Calu3 (cell line): ENCODE measurements around the gene ARHGEF10L. TPM values are rescaled to one million over a fixed set of nuclear protein-coding genes. Genes with fewer than 3 reads are reported as not detected.
A peak's percentile ranks its signal among the peaks of the same experiment; 100 is the strongest.

ENCODE experiments used
- BruUV-seq: library from RNA; stranded (reverse); fragments of 400-500 nt; replicated peaks from 2 replicates; lab custom pipeline; 2021; lab: Mats Ljungman, UMichigan
- CTCF ChIA-PET: fragments of 300-600 bp; sonication (Branson Sonifier 250); formaldehyde crosslinking; loops from one replicate; lab custom pipeline; 2022; ENCODE audit warnings: antibody characterized with exemption; lab: Charles Lee
- DNase-seq: peaks from one replicate; pipeline ENCODE4 v3.0.0; 2022
- H3K27ac Mint-ChIP-seq: one replicate; pipeline ENCODE4 v1.8.0; 2022; ENCODE audit warnings: mixed read lengths; ENCODE audit not compliant: unreplicated experiment
- H3K27me3 Mint-ChIP-seq: one replicate; pipeline ENCODE4 v1.8.0; 2022; ENCODE audit warnings: mixed read lengths; ENCODE audit not compliant: unreplicated experiment
- H3K36me3 Mint-ChIP-seq: one replicate; pipeline ENCODE4 v1.8.0; 2022; ENCODE audit warnings: mild to moderate bottlenecking, moderate library complexity, mixed read lengths; ENCODE audit not compliant: insufficient read depth, unreplicated experiment
- H3K4me1 Mint-ChIP-seq: one replicate; pipeline ENCODE4 v1.8.0; 2022; ENCODE audit warnings: mild to moderate bottlenecking, low read depth, mixed read lengths; ENCODE audit not compliant: unreplicated experiment
- H3K4me3 Mint-ChIP-seq: one replicate; pipeline ENCODE4 v1.8.0; 2022; ENCODE audit warnings: mild to moderate bottlenecking, low read depth, moderate library complexity, mixed read lengths; ENCODE audit not compliant: unreplicated experiment
- H3K9me3 Mint-ChIP-seq: one replicate; pipeline ENCODE4 v1.8.0; 2022; ENCODE audit warnings: low read depth, mixed read lengths; ENCODE audit not compliant: unreplicated experiment
- intact Hi-C: fragments of 100-400 bp; cut with micrococcal nuclease; formaldehyde crosslinking; loops from one replicate; pipeline ENCODE4 v1.10.0; 2022; ENCODE audit not compliant: unreplicated experiment
- total RNA-seq: library from RNA; stranded (reverse); gene quantifications from 2 replicates; pipeline ENCODE4 v1.2.3, GENCODE V29; 2022
- TF ChIP-seq, protein P1 (sequence below): fragments of 200-600 bp; IDR thresholded peaks from one replicate; pipeline ENCODE4 v1.8.0; 2022; ENCODE audit warnings: antibody characterized with exemption; ENCODE audit not compliant: unreplicated experiment

The ARHGEF10L gene
- total RNA-seq, 1 experiment from 2014 or later, result 20.1 TPM

DNA sequence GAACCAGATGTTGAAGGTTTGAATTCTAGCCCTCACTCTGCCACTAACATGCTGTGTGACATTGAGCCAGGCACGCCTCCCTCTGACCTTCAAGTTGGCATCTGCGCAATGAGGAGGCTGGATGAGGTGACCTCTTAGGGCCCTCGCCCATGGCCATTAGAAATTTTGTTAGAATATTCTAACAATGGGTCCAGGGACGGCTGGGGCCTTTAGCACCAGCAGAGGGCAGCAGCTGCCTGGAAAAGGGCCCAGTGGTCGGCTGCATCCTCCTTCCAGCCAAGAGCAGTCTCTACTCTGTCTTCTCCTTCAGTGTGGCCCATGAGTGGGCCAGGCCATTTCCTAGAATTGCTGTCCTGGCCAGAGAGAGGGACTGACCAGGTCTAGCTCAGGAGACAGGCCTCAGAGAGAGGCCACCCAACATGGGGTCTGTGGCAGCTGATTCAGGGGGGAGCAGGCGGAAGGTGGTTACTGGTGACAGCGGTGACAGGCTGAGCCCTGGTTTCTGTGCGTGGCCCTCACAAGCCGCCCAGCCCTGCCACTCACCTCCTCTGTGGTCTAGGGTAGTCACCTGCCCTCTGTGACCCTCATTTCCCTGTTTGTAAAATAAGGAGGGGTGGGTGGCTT is 114.3 kb downstream of the ARHGEF10L start:
- no peaks in the 10 kb centered on the region for H3K9me3 Mint-ChIP-seq
- H3K36me3 Mint-ChIP-seq, result no peaks in the 10 kb centered on the region
- no peaks in the 10 kb centered on the region for H3K27me3 Mint-ChIP-seq
- no peak overlapping the region for H3K4me3 Mint-ChIP-seq
- CTCF ChIA-PET, result no interaction called here
- DNase-seq, result peak; percentile 44
- TF ChIP-seq, protein P1, sequence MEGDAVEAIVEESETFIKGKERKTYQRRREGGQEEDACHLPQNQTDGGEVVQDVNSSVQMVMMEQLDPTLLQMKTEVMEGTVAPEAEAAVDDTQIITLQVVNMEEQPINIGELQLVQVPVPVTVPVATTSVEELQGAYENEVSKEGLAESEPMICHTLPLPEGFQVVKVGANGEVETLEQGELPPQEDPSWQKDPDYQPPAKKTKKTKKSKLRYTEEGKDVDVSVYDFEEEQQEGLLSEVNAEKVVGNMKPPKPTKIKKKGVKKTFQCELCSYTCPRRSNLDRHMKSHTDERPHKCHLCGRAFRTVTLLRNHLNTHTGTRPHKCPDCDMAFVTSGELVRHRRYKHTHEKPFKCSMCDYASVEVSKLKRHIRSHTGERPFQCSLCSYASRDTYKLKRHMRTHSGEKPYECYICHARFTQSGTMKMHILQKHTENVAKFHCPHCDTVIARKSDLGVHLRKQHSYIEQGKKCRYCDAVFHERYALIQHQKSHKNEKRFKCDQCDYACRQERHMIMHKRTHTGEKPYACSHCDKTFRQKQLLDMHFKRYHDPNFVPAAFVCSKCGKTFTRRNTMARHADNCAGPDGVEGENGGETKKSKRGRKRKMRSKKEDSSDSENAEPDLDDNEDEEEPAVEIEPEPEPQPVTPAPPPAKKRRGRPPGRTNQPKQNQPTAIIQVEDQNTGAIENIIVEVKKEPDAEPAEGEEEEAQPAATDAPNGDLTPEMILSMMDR, result peak; percentile 47
- no peak overlapping the region for H3K27ac Mint-ChIP-seq
- H3K4me1 Mint-ChIP-seq, result no peaks in the 10 kb centered on the region
- no TSS peak for BruUV-seq
- intact Hi-C loops, result no loop called here

DNA sequence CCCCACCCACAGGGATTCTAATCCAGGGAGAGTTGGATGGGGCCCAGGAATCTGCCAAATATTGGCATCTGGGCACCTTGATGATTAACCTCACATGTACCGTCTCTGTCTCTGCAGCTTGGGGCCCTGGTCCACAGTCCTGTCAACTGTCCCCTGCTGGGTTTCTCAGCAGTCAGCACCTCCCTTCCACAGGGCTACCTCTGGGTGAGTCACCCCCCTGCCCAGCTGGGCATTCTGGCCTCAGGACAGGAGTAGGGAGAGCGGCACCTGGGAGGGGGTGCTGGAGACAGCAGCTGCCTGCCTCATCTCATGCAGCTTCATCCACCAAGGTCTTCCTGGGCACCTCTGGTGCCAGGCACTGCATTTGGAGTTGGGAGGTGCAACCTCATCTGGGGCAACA is 115.0 kb downstream of the ARHGEF10L start:
- Mint-ChIP-seq H3K27ac (no peak overlapping the region), H3K9me3 (no peaks in the 10 kb centered on the region), H3K36me3 (no peaks in the 10 kb centered on the region), H3K4me3 (no peak overlapping the region), H3K4me1 (no peaks in the 10 kb centered on the region), H3K27me3 (no peaks in the 10 kb centered on the region)
- intact Hi-C loops, result no loop called here
- CTCF ChIA-PET, result no interaction called here
- no TSS peak for BruUV-seq
- no peak for DNase-seq
- TF ChIP-seq, protein P1, result no peak

DNA sequence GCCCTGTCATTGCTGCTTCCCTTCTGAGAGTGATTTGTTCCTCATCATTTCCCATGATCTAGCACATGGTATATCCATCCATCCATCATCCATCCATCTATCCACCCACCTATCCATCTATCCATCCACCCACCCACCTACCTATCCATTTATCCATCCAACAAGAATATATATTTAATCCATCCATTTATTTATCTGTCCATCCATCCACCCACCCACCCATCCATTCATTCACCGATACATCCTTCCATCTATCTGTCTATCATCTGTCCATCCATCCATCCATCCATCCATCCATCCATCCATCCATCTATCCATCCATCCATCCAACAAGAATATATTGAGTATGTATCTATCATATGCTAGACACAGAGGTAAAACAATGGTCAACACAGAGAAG is 115.7 kb downstream of the ARHGEF10L start:
- Mint-ChIP-seq H3K9me3 (no peaks in the 10 kb centered on the region), H3K4me3 (no peak overlapping the region), H3K27me3 (no peaks in the 10 kb centered on the region), H3K36me3 (no peaks in the 10 kb centered on the region), H3K27ac (no peak overlapping the region), H3K4me1 (no peaks in the 10 kb centered on the region)
- BruUV-seq, result no TSS peak
- CTCF ChIA-PET, result no interaction called here
- TF ChIP-seq, protein P1, result no peak
- DNase-seq, result no peak
- intact Hi-C loops, result no loop called here

DNA sequence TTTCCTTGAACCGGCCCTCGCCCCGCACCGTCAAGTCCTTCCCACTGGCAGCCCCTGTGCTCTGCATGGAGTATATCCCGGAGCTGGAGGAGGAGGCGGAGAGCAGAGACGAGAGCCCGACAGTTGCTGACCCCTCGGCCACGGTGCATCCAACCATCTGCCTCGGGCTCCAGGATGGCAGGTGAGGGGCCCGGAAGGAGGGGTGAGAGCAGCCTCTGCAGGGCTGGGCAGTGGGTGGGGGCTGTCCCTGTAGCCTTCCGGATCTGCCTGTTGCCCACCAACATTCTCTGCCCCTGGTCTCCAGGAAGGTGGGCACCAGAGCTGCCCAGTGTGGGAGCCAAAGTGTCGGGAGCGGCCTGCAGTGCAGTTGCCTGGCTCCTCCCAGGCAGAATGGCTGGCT is 116.4 kb downstream of the ARHGEF10L start:
- DNase-seq, result no peak
- no peak overlapping the region for H3K27ac Mint-ChIP-seq
- CTCF ChIA-PET, result no interaction called here
- no peaks in the 10 kb centered on the region for H3K4me1 Mint-ChIP-seq
- intact Hi-C loops, result no loop called here
- no TSS peak for BruUV-seq
- no peaks in the 10 kb centered on the region for H3K9me3 Mint-ChIP-seq
- H3K4me3 Mint-ChIP-seq, result no peak overlapping the region
- no peaks in the 10 kb centered on the region for H3K36me3 Mint-ChIP-seq
- TF ChIP-seq, protein P1, result no peak
- H3K27me3 Mint-ChIP-seq, result no peaks in the 10 kb centered on the region
